Neutrophil (primary cell): Measurements from ENCODE around the gene SREK1.

Experiments
- H3K27ac ChIP-seq: fragments of 200-600 bp; sonication (generic); 2 replicates; pipeline ENCODE4 v1.5.1; 2016; ENCODE audit warnings: mild to moderate bottlenecking, moderate library complexity
- H3K27me3 ChIP-seq: fragments of 200-600 bp; sonication (generic); 2 replicates; pipeline ENCODE4 v1.6.0; 2016; ENCODE audit warnings: mild to moderate bottlenecking
- H3K36me3 ChIP-seq: fragments of 200-600 bp; sonication (generic); 2 replicates; pipeline ENCODE4 v1.5.1; 2017
- H3K4me1 ChIP-seq, 2 experiments: fragments of 200-600 bp in 1 of 2; sonication (generic) in 1 of 2; 1 replicate in 1 of 2; 2 replicates in 1 of 2; pipeline versions ENCODE4 v1.5.1 to v1.6.1; 2013 to 2016; ENCODE audit warnings: low read depth in 1 of 2, low read length in 1 of 2, mild to moderate bottlenecking in 1 of 2, moderate library complexity in 1 of 2; ENCODE audit not compliant: control insufficient read depth in 1 of 2, insufficient read depth in 1 of 2
- H3K4me3 ChIP-seq, 2 experiments: fragments of 200-600 bp in 1 of 2; sonication (generic) in 1 of 2; 1 replicate in 1 of 2; 2 replicates in 1 of 2; pipeline ENCODE4 v1.5.1; 2013 to 2016; ENCODE audit warnings: low read depth in 1 of 2, low read length in 1 of 2, mild to moderate bottlenecking in 1 of 2, moderate library complexity in 1 of 2
- H3K9me3 ChIP-seq: fragments of 200-600 bp; sonication (generic); 2 replicates; pipeline ENCODE4 v1.5.1; 2016
- CTCF ChIP-seq: fragments of 200-600 bp; sonication (generic); IDR thresholded peaks from 2 replicates; pipeline ENCODE4 v1.5.1; 2016; ENCODE audit warnings: antibody characterized with exemption

SREK1 gene

DNA sequence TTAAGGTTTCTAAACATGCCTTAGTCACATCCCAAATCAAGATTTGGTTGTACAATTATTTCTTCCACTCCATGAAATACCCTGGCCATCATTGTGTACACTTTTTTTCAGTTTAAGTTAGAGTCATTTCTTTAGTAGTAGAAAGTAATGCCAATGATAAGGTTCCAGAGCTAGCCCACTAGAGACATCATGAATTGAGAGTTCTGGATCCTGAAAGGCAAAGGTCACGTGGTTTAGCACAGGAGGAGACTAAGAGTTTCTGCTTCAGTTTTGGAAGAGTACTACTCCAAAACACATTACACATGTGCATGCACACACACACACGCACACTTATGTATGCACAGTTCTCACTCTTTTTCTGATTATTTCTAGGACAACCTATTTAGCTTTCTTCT lies 4.8 kb upstream of the SREK1 start:
- Histone ChIP-seq H3K4me3 (no peak overlapping the region), H3K36me3 (no peaks in the 10 kb centered on the region), H3K4me1 (peaks cover 22 to 24% of the 10 kb centered on the region in 2 experiments), H3K27me3 (no peaks in the 10 kb centered on the region), H3K27ac (no peak overlapping the region), H3K9me3 (no peaks in the 10 kb centered on the region)
- TF ChIP-seq CTCF, result no peak

DNA sequence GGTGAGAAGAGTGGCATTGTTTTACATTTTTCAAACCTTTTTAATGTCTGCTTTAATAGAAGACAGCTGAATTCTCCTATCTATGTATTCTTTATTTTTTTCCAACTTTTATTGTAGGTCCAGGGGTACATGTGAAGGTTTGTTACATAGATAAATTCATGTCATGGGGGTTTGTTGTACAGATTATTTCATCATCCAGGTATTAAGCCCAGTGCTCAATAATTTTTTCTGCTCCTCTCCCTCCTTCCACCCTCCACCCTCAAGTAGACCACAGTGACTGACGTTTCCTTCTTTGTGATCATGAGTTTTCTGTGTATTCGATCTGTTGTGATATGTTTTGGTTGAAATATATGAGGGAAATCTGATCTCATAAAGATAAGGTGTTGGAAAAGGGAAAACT lies 1.7 kb upstream of the SREK1 start:
- H3K4me1 ChIP-seq, result peaks cover 25 to 26% of the 10 kb centered on the region in 2 experiments

DNA sequence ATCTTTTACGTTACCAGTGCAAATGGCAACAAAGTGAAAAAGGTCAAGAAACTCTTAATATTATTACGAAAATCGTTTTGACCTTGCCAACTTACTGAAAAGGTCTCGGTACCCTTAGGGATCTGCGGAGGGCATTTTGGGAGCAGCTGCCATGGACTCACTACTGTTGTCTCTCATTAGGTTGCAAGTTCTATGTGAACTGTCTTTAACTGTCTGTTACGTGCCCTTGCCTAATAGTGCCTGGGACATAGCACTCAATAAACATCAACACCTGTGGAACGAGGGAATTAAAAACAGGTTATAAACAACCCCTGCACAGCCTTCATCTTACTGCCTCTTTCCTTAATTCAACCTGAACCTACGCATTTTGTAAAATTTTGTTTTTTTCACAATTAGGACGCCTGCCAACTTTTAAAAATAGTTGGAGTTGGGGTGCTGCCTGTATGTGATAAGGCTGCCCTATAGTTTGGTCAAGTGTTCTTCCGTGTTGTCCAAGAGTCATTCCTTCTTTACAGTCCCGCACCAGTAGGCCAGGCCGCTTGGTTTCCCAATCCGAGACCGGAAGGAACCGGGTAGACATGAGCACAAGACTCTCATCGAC lies 527 bp upstream of the SREK1 start:
- peak overlapping the region; percentile 87 to 93 for H3K4me3 ChIP-seq
- H3K4me1 ChIP-seq, result peaks cover 23 to 24% of the 10 kb centered on the region in 2 experiments
- TF ChIP-seq CTCF, result no peak
- H3K27me3 ChIP-seq, result no peaks in the 10 kb centered on the region
- H3K27ac ChIP-seq, result peak overlapping the region; percentile 95
- H3K9me3 ChIP-seq, result no peaks in the 10 kb centered on the region
- no peaks in the 10 kb centered on the region for H3K36me3 ChIP-seq

More for the DNA sequence above, 1.7 kb upstream of the SREK1 start:
- H3K27ac ChIP-seq, result no peak overlapping the region
- no peak overlapping the region for H3K4me3 ChIP-seq
- no peaks in the 10 kb centered on the region for H3K9me3 ChIP-seq
- no peak for TF ChIP-seq CTCF
- no peaks in the 10 kb centered on the region for H3K36me3 ChIP-seq
- no peaks in the 10 kb centered on the region for H3K27me3 ChIP-seq

- H3K9me3 ChIP-seq, result no peaks in the 10 kb centered on the region
- H3K4me3 ChIP-seq, result peak overlapping the region; percentile 87 to 93
- peaks cover 28 to 31% of the 10 kb centered on the region in 2 experiments for H3K4me1 ChIP-seq
- no peaks in the 10 kb centered on the region for H3K36me3 ChIP-seq
- no peaks in the 10 kb centered on the region for H3K27me3 ChIP-seq
- TF ChIP-seq CTCF, result no peak
- peak overlapping the region; percentile 95 for H3K27ac ChIP-seq
Observed at GRCh38 chr5:66144834-66145390, 812 bp downstream of the SREK1 start.

DNA sequence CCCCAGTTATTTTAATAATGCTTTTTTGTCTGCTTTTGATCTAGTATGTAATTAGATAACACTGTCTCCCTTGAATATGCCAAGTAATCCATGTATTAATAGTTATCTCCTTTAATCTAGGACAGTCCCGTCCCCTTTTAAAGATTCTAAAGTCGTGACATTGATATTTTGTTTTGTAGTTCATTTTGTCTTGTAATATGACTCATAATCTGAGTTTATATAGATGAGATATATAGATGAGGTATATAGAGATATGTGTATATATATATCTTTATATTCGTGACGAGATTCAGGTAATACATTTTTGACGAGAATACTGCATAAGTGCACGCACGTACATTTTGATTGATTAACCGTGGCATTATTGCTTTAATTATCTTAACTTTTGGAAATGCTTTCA lies 1.6 kb downstream of the SREK1 start:
- H3K4me1 ChIP-seq, result peaks cover 28 to 32% of the 10 kb centered on the region in 2 experiments
- H3K36me3 ChIP-seq, result no peaks in the 10 kb centered on the region
- peak overlapping the region; percentile 95 for H3K27ac ChIP-seq
- no peaks in the 10 kb centered on the region for H3K9me3 ChIP-seq
- peak overlapping the region in 1 of 2 experiments; percentile 87 for H3K4me3 ChIP-seq
- no peaks in the 10 kb centered on the region for H3K27me3 ChIP-seq
- TF ChIP-seq CTCF, result no peak
